Sigmoid colon (tissue), 4 donors: ENCODE results near the gene UAP1.

Source experiments
- CTCF ChIP-seq, 4 experiments: fragments of 450-650 bp in 3 of 4; fragments of 200-600 bp in 1 of 4; IDR thresholded peaks; one replicate each; pipeline ENCODE4 v1.5.1; 2016 to 2019; ENCODE audit warnings: antibody characterized with exemption in 4 of 4, mild to moderate bottlenecking in 3 of 4, moderate library complexity in 2 of 4
- EP300 ChIP-seq, 4 donors: sonication (generic); formaldehyde crosslinking; IDR thresholded peaks; one replicate each; pipeline ENCODE4 v1.6.1; 2017; ENCODE audit warnings: antibody characterized with exemption in 4 of 4
- POLR2A ChIP-seq, 2 donors: fragments of 450-650 bp; IDR thresholded peaks; one replicate each; pipeline ENCODE4 v1.6.1; 2016; ENCODE audit warnings: antibody characterized with exemption in 2 of 2, mild to moderate bottlenecking in 2 of 2, moderate library complexity in 2 of 2

DNA sequence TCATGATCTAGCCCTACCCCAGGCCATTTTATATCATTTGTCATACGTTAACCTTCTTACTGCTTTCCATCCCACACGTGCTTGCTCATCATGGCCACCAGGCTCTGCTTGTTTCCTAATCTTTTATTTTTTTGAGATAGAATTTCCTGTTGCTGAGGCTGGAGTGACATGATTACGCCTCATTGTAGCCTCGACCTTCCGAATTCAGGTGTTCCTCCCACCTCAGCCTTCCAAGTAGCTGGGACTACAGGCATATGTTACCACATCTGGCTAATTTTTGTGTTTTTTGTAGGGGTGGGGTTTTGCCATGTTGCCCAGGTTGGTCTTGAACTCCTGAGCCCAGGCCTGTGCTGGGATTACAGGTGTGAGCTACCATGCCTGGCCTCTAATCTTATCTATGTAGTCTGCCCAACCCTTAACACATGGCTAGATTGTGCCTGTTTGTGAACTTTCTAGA, 3.3 kb downstream of the UAP1 start:
- TF ChIP-seq CTCF (IDR thresholded peaks at IDR 0.05) (no peak), POLR2A (IDR thresholded peaks at IDR 0.05) (no peak), EP300 (IDR thresholded peaks at IDR 0.05) (no peak)
